ENCODE data around the gene DNPEP.

DNPEP gene

GRCh38 chr2:219327719-219328118 is 60.0 kb downstream of the DNPEP start:
- TF ChIP-seq CTCF (IDR thresholded peaks at IDR 0.05; ENCODE audit: low read depth, low read length) = no peak
- TF ChIP-seq MYC (IDR thresholded peaks at IDR 0.05; ENCODE audit: low read depth, low read length) = no peak
- TF ChIP-seq MAX (IDR thresholded peaks at IDR 0.05; ENCODE audit: low read depth, low read length) = no peak
- TF ChIP-seq POLR2A (IDR thresholded peaks at IDR 0.05; ENCODE audit: extremely low read depth, insufficient read length) = no peak
- DNase-seq (ENCODE audit: low read depth) = no peak
- H3K4me3 ChIP-seq (ENCODE audit: low read depth, low read length) = no peak overlapping the region

- no peak overlapping the region for H3K4me3 ChIP-seq (ENCODE audit: low read depth, low read length)
- no peak for DNase-seq (ENCODE audit: low read depth)
- TF ChIP-seq MYC (IDR thresholded peaks at IDR 0.05; ENCODE audit: low read depth, low read length) (no peak), CTCF (IDR thresholded peaks at IDR 0.05; ENCODE audit: low read depth, low read length) (no peak), POLR2A (IDR thresholded peaks at IDR 0.05; ENCODE audit: extremely low read depth, insufficient read length) (no peak), MAX (IDR thresholded peaks at IDR 0.05; ENCODE audit: low read depth, low read length) (no peak)
These were observed 61.9 kb downstream of the DNPEP start for GRCh38 chr2:219325657-219326315.

GRCh38 chr2:219325136-219325535 is 62.6 kb downstream of the DNPEP start:
- DNase-seq (ENCODE audit: low read depth) = no peak
- no peak overlapping the region for H3K4me3 ChIP-seq (ENCODE audit: low read depth, low read length)
- TF ChIP-seq MYC (IDR thresholded peaks at IDR 0.05; ENCODE audit: low read depth, low read length) (no peak), CTCF (IDR thresholded peaks at IDR 0.05; ENCODE audit: low read depth, low read length) (no peak), MAX (IDR thresholded peaks at IDR 0.05; ENCODE audit: low read depth, low read length) (no peak), POLR2A (IDR thresholded peaks at IDR 0.05; ENCODE audit: extremely low read depth, insufficient read length) (no peak)

GRCh38 chr2:219323434-219323833 is 64.3 kb downstream of the DNPEP start:
- no peak for DNase-seq (ENCODE audit: low read depth)
- H3K4me3 ChIP-seq (ENCODE audit: low read depth, low read length) = no peak overlapping the region
- TF ChIP-seq CTCF (IDR thresholded peaks at IDR 0.05; ENCODE audit: low read depth, low read length) (no peak), MAX (IDR thresholded peaks at IDR 0.05; ENCODE audit: low read depth, low read length) (no peak)
